GM12875 (cell line): ENCODE data around the gene CNGB1.
A peak's percentile ranks its signal among the peaks of the same experiment; 100 is the strongest.
"Not testable (repeated sequence)": the region's sequence is repeated elsewhere in the genome, so short reads cannot be mapped to it uniquely, and the experiment has no call there.

Experiments
- H3K4me3 ChIP-seq: one replicate; pipeline ENCODE4 v1.5.1; 2011; ENCODE audit warnings: low read depth, low read length, control low read depth
- CTCF ChIP-seq: IDR thresholded peaks from 2 replicates; pipeline ENCODE4 v1.5.1; 2011; ENCODE audit warnings: low read depth, mild to moderate bottlenecking, control low read depth, inconsistent platforms, low read length, moderate library complexity, borderline replicate concordance; ENCODE audit not compliant: insufficient read depth

Gene CNGB1

GRCh38 chr16:57949013-57949412 is 21.9 kb downstream of the CNGB1 start:
- no peak overlapping the region for H3K4me3 ChIP-seq
- TF ChIP-seq CTCF, result no peak

- H3K4me3 ChIP-seq, result no peak overlapping the region
- TF ChIP-seq CTCF, result no peak
Observed at GRCh38 chr16:57948027-57948426, 22.9 kb downstream of the CNGB1 start.

GRCh38 chr16:57947261-57947660 is 23.7 kb downstream of the CNGB1 start:
- H3K4me3 ChIP-seq, result no peak overlapping the region
- TF ChIP-seq CTCF, result no peak

GRCh38 chr16:57946181-57946801 is 24.6 kb downstream of the CNGB1 start:
- H3K4me3 ChIP-seq, result no peak overlapping the region
- no peak for TF ChIP-seq CTCF

GRCh38 chr16:57945740-57946138 is 25.2 kb downstream of the CNGB1 start:
- TF ChIP-seq CTCF, result 0 out of 2 replicates have a peak, but pooled peaks have one; percentile 10
- no peak overlapping the region for H3K4me3 ChIP-seq

- TF ChIP-seq CTCF, result no peak
Observed at GRCh38 chr16:57944970-57945739, 25.8 kb downstream of the CNGB1 start.

GRCh38 chr16:57943381-57943780 is 27.5 kb downstream of the CNGB1 start:
- H3K4me3 ChIP-seq, result not testable (repeated sequence)

More at GRCh38 chr16:57944970-57945739, 25.8 kb downstream of the CNGB1 start:
- H3K4me3 ChIP-seq, result no peak overlapping the region

- not testable (repeated sequence) for H3K4me3 ChIP-seq
Observed at GRCh38 chr16:57941901-57942300, 29.0 kb downstream of the CNGB1 start.
